Endothelial cell of umbilical vein (primary cell): ENCODE data around the gene SYNDIG1. TPM values are rescaled to one million over a fixed set of nuclear protein-coding genes. Genes with fewer than 3 reads are reported as not detected.

Source experiments
- BruUV-seq: library from RNA; stranded (reverse); fragments of 400-500 nt; replicated peaks from 2 replicates; lab custom pipeline; 2021; lab: Mats Ljungman, UMichigan
- CTCF ChIA-PET: fragments of 300-600, 350-600 bp; sonication (Branson Sonifier 250); formaldehyde crosslinking; loops from one replicate; lab custom pipeline; 2021; ENCODE audit warnings: antibody characterized with exemption, inconsistent platforms; lab: Charles Lee
- POLR2A ChIA-PET: fragments of 300-600, 350-600 bp; sonication (Branson Sonifier 250); formaldehyde crosslinking; loops from one replicate; lab custom pipeline; 2021; ENCODE audit warnings: antibody characterized with exemption, inconsistent platforms; lab: Charles Lee
- DNase-seq: peaks from one replicate; pipeline ENCODE4 v3.0.0-alpha.2; 2011; ENCODE audit warnings: low read depth, low spot score
- FAIRE-seq: peaks from 2 replicates; lab custom pipeline; 2011; peaks lifted over from hg19 to GRCh38; lab: Jason Lieb, UNC
- H2AFZ ChIP-seq: 2 replicates; pipeline ENCODE4 v1.6.0; 2012; ENCODE audit warnings: low read depth, low read length, control low read depth, inconsistent platforms
- H3K27ac ChIP-seq: 2 replicates; pipeline ENCODE4 v1.5.1; 2011; ENCODE audit warnings: low read depth, mild to moderate bottlenecking, control low read depth, low read length, moderate library complexity; ENCODE audit not compliant: insufficient read depth
- H3K27me3 ChIP-seq, 2 experiments: 2 replicates each; pipeline versions ENCODE4 v1.6.0 to v1.6.1; 2011; ENCODE audit warnings: low read length in 2 of 2, mixed read lengths in 1 of 2; ENCODE audit not compliant: control insufficient read depth in 2 of 2, insufficient read depth in 2 of 2
- H3K36me3 ChIP-seq, 2 experiments: 2 replicates in 1 of 2; 3 replicates in 1 of 2; pipeline ENCODE4 v1.5.1; 2011; ENCODE audit warnings: low read length in 2 of 2, mild to moderate bottlenecking in 1 of 2, moderate library complexity in 1 of 2; ENCODE audit not compliant: control insufficient read depth in 2 of 2, insufficient read depth in 2 of 2; ENCODE audit errors: extremely low read depth in 1 of 2
- H3K4me1 ChIP-seq: 3 replicates; pipeline ENCODE4 v1.5.1; 2011; ENCODE audit warnings: mild to moderate bottlenecking, low read length; ENCODE audit not compliant: control insufficient read depth, insufficient read depth; ENCODE audit errors: extremely low read depth
- H3K4me2 ChIP-seq: 2 replicates; pipeline ENCODE4 v1.6.1; 2011; ENCODE audit warnings: low read length, control low read depth, mixed read lengths; ENCODE audit not compliant: insufficient read depth
- H3K4me3 ChIP-seq, 3 experiments: fragments of 200-600 bp in 1 of 3; sonication (generic), shearing (Covaris generic) in 1 of 3; replicated peaks in 1 of 3; 2 replicates each; pipeline ENCODE4 v1.5.1; 2011 to 2016; ENCODE audit warnings: control low read depth in 3 of 3, low read length in 3 of 3, mild to moderate bottlenecking in 2 of 3, inconsistent platforms in 1 of 3, low read depth in 1 of 3, moderate library complexity in 1 of 3; ENCODE audit not compliant: insufficient read depth in 1 of 3
- H3K79me2 ChIP-seq: 2 replicates; pipeline ENCODE4 v1.6.0; 2012; ENCODE audit warnings: low read length, inconsistent platforms; ENCODE audit not compliant: control insufficient read depth, insufficient read depth
- H3K9ac ChIP-seq: replicated peaks from 2 replicates; pipeline ENCODE3; 2011; ENCODE audit warnings: low read length, control low read depth; ENCODE audit not compliant: insufficient read depth; ENCODE audit errors: extremely low read depth
- H3K9me1 ChIP-seq: replicated peaks from 3 replicates; pipeline ENCODE4 v1.6.0; 2011; ENCODE audit warnings: mild to moderate bottlenecking, low read length; ENCODE audit not compliant: control insufficient read depth, insufficient read depth; ENCODE audit errors: extremely low read depth
- H3K9me3 ChIP-seq: replicated peaks from 2 replicates; pipeline ENCODE4 v1.5.1; 2012; ENCODE audit warnings: low read length, inconsistent platforms; ENCODE audit not compliant: control insufficient read depth, insufficient read depth
- H4K20me1 ChIP-seq: replicated peaks from 2 replicates; pipeline ENCODE3; 2011; ENCODE audit warnings: mild to moderate bottlenecking, low read length; ENCODE audit not compliant: control insufficient read depth, insufficient read depth; ENCODE audit errors: extremely low read depth
- CTCF ChIP-seq, 2 donors: IDR thresholded peaks; 1 replicate in 1 of 2; 2 replicates in 1 of 2; pipeline ENCODE4 v1.5.1; 2011; ENCODE audit warnings: low read length in 2 of 2, mild to moderate bottlenecking in 2 of 2, moderate library complexity in 2 of 2, control low read depth in 1 of 2, inconsistent platforms in 1 of 2, low read depth in 1 of 2; ENCODE audit not compliant: insufficient read depth in 1 of 2; ENCODE audit errors: extremely low read depth in 1 of 2
- EZH2 ChIP-seq: IDR thresholded peaks from 2 replicates; pipeline ENCODE4 v1.6.1; 2012; ENCODE audit warnings: borderline replicate concordance, low read depth, mild to moderate bottlenecking, moderate library complexity, low read length, inconsistent platforms; ENCODE audit not compliant: severe bottlenecking
- FOS ChIP-seq: IDR thresholded peaks from 2 replicates; pipeline ENCODE4 v1.6.1; 2011; ENCODE audit warnings: mild to moderate bottlenecking, low read length, moderate library complexity, borderline replicate concordance; ENCODE audit not compliant: insufficient read depth
- GATA2 ChIP-seq: IDR thresholded peaks from 2 replicates; pipeline ENCODE4 v1.7.0; 2011; ENCODE audit warnings: low read depth, mild to moderate bottlenecking, moderate library complexity, mixed read lengths, low read length; ENCODE audit not compliant: insufficient read length, insufficient read depth
- JUN ChIP-seq: IDR thresholded peaks from 2 replicates; pipeline ENCODE4 v1.6.1; 2011; ENCODE audit warnings: borderline replicate concordance, low read depth; ENCODE audit not compliant: insufficient read length, insufficient read depth
- MAX ChIP-seq: IDR thresholded peaks from 2 replicates; pipeline ENCODE4 v1.6.1; 2011; ENCODE audit not compliant: insufficient read depth, insufficient read length
- MYC ChIP-seq: IDR thresholded peaks from one replicate; pipeline ENCODE4 v1.6.1; 2011; ENCODE audit warnings: mild to moderate bottlenecking, low read depth, low read length
- POLR2A ChIP-seq: IDR thresholded peaks from 2 replicates; pipeline ENCODE4 v1.6.1; 2012; ENCODE audit warnings: low read depth, mild to moderate bottlenecking, control low read depth, low read length
- POLR2AphosphoS5 ChIP-seq: IDR thresholded peaks from 2 replicates; pipeline ENCODE4 v1.6.1; 2012; ENCODE audit warnings: low read depth, mild to moderate bottlenecking, control low read depth, low read length, moderate library complexity; ENCODE audit not compliant: insufficient read depth
- dilution Hi-C: fragments of 300-500 bp; cut with MboI; formaldehyde crosslinking; loops from one replicate; pipeline ENCODE4 v1.15.0; 2019; ENCODE audit warnings: low sequenced_read_pairs; ENCODE audit not compliant: extremely low pct_ligation_motif_present
- intact Hi-C: fragments of 100-400 bp; cut with micrococcal nuclease; formaldehyde crosslinking; loops from one replicate; pipeline ENCODE4 v1.10.0; 2022
- polyA plus RNA-seq, 4 experiments: library from polyadenylated mRNA; depleted of rRNA in 3 of 4; stranded (reverse) in 3 of 4; unstranded in 1 of 4; fragments of >200 nt; gene quantifications; 2 replicates each; pipeline versions ENCODE4 v1.2.1 to v1.2.3, GENCODE V29; 2011 to 2012; ENCODE audit warnings: missing spikeins in 1 of 4
- total RNA-seq: library from RNA; stranded (reverse); gene quantifications from 2 replicates; pipeline ENCODE4 v1.2.3, GENCODE V29; 2021

The SYNDIG1 gene
- total and polyA plus RNA-seq, 2 donors (not counting 3 experiments of a cell fraction or from before 2014, with no cell fraction given) = not detected

GRCh38 chr20:24584078-24584477, 114.6 kb downstream of the SYNDIG1 start:
- ChIA-PET CTCF (no interaction called here), POLR2A (no interaction called here)
- no peak for DNase-seq

GRCh38 chr20:24584538-24585356, 115.3 kb downstream of the SYNDIG1 start:
- Histone ChIP-seq H2AFZ (no peak overlapping the region), H3K36me3 (no peaks in the 10 kb centered on the region), H3K4me1 (no peaks in the 10 kb centered on the region), H3K4me3 (no peak overlapping the region), H3K4me2 (no peak overlapping the region), H4K20me1 (no peaks in the 10 kb centered on the region), H3K27ac (no peak overlapping the region), H3K79me2 (no peaks in the 10 kb centered on the region), H3K9me3 (peaks cover 5% of the 10 kb centered on the region), H3K9me1 (no peaks in the 10 kb centered on the region), H3K27me3 (no peaks in the 10 kb centered on the region), H3K9ac (no peak overlapping the region)
- intact Hi-C loops (no loop called here), dilution Hi-C loops (no loop called here)
- no TSS peak for BruUV-seq
- CTCF ChIA-PET = no interaction called here
- FAIRE-seq (no peak), DNase-seq (no peak)
- no peak for TF ChIP-seq JUN
- TF ChIP-seq MAX = no peak
- TF ChIP-seq EZH2 = no peak
- no peak for TF ChIP-seq FOS
- TF ChIP-seq POLR2A = no peak
- no peak for TF ChIP-seq GATA2
- no peak for TF ChIP-seq POLR2AphosphoS5
- no peak for TF ChIP-seq CTCF (IDR thresholded peaks at IDR 0.05; ENCODE audit: extremely low read depth in 1 of 2, insufficient read depth in 1 of 2, low read depth in 1 of 2, low read length in 2 of 2)
- TF ChIP-seq MYC = no peak
- POLR2A ChIA-PET = no interaction called here

More at GRCh38 chr20:24584078-24584477, 114.6 kb downstream of the SYNDIG1 start:
- no peak for FAIRE-seq
- no peaks in the 10 kb centered on the region for H3K36me3 ChIP-seq
- H3K4me1 ChIP-seq = no peaks in the 10 kb centered on the region
- dilution Hi-C loops = no loop called here
- H3K27ac ChIP-seq = no peak overlapping the region
- no peaks in the 10 kb centered on the region for H3K79me2 ChIP-seq
- H3K4me2 ChIP-seq = no peak overlapping the region
- TF ChIP-seq MYC (no peak), JUN (no peak), FOS (no peak)
- H3K9me1 ChIP-seq = no peaks in the 10 kb centered on the region
- H3K9ac ChIP-seq = no peak overlapping the region
- no peaks in the 10 kb centered on the region for H4K20me1 ChIP-seq
- no peak overlapping the region for H2AFZ ChIP-seq
- intact Hi-C loops = no loop called here
- no peaks in the 10 kb centered on the region for H3K27me3 ChIP-seq
- H3K9me3 ChIP-seq = peaks cover 5% of the 10 kb centered on the region
- no peak overlapping the region for H3K4me3 ChIP-seq
- no TSS peak for BruUV-seq
